Femur (tissue), 1 donor: ENCODE results near the gene MCOLN3.
"Not testable (repeated sequence)": the region's sequence is repeated elsewhere in the genome, so short reads cannot be mapped to it uniquely, and the experiment has no call there.

Source experiments
- DNase-seq: peaks from one replicate; pipeline ENCODE4 v3.0.0-alpha.2; 2017

Gene MCOLN3

GRCh38 chr1:84988588-84988987 lies 59.7 kb downstream of the MCOLN3 start:
- no peak for DNase-seq

- DNase-seq = not testable (repeated sequence)
These were observed 61.7 kb downstream of the MCOLN3 start for GRCh38 chr1:84986561-84986960.

- DNase-seq = no peak
These were observed 62.9 kb downstream of the MCOLN3 start for GRCh38 chr1:84985365-84985764.

GRCh38 chr1:84982395-84982794 lies 65.9 kb downstream of the MCOLN3 start:
- no peak for DNase-seq

- DNase-seq = no peak
These were observed 73.3 kb downstream of the MCOLN3 start for GRCh38 chr1:84975035-84975434.

GRCh38 chr1:84973498-84974334 lies 74.6 kb downstream of the MCOLN3 start:
- no peak for DNase-seq

- no peak for DNase-seq
These were observed 75.8 kb downstream of the MCOLN3 start for GRCh38 chr1:84972377-84972987.

GRCh38 chr1:84971957-84972356 lies 76.3 kb downstream of the MCOLN3 start:
- no peak for DNase-seq

GRCh38 chr1:84969489-84970250 lies 78.6 kb downstream of the MCOLN3 start:
- no peak for DNase-seq

- no peak for DNase-seq
These were observed 79.4 kb downstream of the MCOLN3 start for GRCh38 chr1:84968865-84969264.

GRCh38 chr1:84968101-84968500 lies 80.2 kb downstream of the MCOLN3 start:
- no peak for DNase-seq
